ENCODE measurements around the gene C3orf70.

The C3orf70 gene

DNA sequence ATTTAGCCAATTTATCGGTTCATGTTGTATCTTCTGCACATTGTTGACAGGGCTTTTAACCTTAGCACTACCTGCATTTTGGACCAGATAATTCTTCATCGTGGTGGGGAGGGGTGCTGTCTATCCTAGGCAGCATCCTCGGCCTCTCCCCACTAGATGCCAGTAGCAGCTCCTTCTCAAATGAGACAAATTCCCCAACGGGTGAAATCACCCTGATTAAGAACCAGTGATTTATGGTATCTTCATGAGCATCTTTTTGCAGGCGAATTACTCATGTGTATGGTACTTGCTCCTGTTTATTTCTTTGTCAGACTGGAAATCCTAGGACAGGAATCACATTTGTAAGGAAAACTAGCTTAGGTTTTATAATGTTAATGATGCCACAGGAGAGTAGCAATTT is 68.0 kb downstream of the C3orf70 start:
- DNase-seq = no peak

DNA sequence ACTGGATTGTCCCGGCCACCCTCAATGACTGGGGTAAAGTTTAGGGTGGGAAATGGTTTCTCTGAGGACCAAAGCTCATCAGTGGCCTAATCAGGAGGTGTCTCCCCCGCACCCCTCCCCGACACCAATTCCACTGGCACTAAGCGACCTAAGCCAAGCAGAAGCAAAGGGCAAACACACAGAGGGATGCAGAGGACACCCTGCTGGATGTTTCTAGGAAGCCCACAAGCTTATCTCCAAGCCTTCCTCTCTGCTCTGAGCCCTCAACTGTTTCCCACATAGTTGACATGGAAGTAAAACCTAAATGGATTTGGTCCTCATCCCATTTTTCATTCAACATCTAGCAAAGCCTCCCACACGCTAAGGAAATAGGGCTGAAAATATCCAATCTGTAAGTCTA is 68.5 kb downstream of the C3orf70 start:
- DNase-seq = no peak

DNA sequence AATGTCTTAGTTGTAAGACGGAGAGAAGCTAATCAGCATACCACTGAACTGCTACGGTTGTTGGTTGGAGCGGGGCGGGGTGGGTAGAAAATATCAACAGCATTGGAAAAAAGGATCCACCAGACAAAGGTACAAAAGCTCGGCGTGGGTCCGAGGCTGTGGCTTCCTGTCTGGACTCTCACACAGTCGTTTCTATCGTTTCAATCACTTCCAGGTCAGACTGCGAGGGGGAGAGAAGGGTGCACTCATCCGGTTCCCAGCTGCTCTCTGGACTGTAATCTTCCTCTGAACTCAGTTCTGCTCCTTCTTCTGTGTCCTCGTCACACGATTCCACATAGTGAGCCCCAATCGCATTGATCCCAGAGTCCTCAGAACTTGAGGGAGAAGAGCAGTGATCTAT is 70.0 kb downstream of the C3orf70 start:
- no peak for DNase-seq

DNA sequence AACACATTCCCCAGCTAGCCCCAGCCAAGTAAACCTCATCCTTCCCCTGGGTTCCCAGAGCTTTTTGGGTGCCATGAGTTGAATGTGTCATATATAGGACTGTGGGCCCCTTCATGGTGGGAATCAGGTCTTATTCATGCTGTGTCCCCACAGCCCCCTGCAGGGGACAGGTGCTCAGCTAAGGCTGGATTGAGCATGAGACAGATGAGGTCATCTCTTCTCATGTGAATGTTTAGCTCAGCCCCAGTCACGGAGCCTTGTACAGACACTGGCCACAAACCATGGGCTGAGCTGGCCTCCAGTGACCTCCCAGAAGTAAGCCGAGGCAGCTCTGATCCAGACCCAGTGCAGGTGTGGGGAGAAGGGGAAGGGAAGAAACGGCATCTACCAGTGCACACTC is 70.7 kb downstream of the C3orf70 start:
- no peak for DNase-seq

DNA sequence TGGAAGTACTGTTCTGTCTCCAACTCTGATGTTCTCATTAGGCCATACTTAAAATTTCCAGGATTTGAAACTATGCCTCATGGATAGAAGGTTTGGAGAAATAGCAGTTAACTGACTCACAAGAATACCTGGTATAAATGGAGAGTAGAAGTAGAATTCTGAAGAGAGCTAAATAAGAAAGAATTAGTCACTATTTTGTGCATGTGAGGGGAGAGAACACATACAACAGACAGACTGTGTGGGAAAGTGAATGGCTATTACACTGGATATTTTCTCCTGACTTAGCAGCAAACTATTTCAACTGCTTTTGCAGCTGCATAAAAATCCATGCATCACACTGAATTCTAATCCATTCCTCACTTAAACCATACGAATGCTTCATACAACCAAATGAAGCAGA is 71.3 kb downstream of the C3orf70 start:
- no peak for DNase-seq

DNA sequence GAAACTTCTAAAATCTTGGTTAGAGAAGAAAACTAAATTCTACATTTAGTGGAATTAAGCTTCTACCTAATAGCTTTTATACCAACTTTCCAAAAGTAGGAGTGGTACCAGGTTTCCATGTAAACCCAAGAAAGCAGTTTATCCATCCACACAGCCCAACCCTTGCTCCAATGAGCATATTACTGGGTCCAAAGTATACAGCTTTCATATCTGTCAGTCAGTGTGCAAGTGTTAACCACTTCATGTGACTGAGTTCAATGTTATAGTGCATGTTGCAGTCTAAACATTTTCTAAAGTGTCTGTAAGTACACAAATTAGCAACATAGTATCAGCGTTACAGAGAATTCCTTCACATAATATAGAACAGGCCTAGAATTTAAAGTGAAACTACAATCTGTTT is 73.2 kb downstream of the C3orf70 start:
- no peak for DNase-seq

DNA sequence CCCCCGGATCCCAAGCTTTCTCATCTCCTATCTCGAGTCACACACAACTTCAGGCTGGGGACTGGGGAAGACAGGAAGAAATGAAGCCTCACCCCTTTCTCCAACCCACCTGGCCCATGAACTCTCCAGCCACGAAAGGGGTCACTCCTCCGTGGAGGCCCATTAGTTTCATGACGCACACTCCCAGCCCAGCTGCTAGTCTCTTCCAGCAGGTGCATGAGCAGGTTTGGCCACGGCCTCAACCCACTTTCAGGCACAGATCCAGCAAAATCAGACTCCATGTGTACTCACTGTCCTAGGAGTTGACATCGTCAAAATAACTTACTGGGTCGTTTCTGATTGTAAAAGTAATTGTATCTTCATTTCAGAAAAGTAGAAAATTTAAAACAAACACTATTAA is 76.6 kb downstream of the C3orf70 start:
- DNase-seq = no peak

DNA sequence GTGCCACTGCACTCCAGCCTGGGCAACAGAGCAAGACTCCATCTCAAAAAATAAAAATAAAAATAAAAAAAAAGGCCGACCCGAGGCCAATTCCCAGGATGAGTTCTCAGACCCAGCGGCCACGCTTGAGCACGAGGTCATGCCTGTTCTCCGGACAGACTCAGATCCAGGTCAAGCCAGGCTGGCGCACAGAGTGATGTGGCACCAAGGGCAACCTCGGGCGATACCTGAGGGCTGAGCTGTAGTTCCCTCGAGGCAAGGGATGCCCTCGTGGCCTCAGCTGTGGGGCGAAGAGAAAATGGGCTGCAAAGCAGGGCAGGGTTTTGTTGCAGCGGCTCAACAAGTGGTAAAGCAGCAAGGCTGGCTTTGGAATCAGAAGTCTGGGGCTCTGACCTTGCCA is 77.3 kb downstream of the C3orf70 start:
- no peak for DNase-seq

DNA sequence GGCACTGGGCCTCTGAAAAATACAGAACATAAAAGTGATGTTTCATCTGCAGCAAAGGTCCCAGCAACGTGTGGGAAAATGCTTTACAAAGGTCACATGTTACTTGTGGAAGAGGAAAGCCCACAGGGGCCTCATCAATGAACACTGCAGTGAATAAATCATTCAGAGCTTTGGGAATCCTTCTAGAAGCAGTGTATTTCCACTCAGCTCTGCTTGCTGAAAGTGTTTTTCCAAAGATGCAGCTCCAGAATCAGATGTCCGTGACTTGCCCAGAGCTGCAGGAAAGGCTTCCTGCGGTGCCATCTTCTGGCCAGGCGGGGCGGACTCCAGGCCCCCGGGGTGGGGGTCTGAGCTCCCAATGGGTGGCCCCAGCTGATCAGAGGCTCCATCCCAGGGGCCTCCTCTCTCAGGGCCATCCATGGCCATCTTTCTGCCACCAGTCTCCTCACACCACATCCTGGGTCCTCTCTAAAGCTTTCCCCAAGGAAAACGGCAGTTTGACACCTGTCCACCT is 81.5 kb downstream of the C3orf70 start:
- DNase-seq = no peak

DNA sequence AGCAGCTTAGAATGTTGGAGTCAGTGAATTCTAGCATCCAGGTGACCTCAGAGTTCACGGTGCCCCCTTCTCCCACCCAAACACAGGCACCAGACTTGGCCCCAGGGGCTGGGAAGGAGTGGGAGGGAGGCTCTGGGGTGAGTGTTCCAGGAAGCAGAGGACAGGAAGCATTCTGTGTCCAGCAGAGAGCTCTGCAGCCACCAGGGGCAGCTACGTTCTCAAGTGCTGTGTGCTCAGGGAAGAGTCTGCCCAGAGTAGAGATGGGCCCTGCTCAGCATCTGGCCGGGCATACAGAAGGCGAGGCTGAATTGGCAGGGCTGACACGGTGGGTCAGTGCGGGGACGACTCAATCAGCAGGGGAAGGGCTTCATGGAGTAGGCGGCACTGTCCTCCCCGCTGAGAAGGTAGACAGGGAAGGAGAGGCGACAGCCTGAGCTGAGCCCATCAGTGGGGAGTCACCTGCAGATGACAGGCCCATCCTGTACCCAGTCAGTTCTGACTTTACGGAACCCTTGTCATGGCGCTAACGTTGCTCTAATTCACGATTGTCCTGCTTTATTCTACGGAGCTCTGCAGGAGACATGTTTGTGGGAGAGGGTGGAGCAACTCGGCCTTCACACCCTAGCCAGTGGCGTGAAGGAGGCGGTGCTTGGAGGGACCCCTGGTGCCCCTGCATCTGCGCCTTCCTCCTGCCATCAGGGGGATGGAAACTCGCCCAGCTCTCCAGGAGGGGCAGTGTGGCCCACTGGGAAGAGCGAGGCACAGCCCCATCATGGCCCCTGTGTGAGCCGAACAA is 82.2 kb downstream of the C3orf70 start:
- DNase-seq = no peak

DNA sequence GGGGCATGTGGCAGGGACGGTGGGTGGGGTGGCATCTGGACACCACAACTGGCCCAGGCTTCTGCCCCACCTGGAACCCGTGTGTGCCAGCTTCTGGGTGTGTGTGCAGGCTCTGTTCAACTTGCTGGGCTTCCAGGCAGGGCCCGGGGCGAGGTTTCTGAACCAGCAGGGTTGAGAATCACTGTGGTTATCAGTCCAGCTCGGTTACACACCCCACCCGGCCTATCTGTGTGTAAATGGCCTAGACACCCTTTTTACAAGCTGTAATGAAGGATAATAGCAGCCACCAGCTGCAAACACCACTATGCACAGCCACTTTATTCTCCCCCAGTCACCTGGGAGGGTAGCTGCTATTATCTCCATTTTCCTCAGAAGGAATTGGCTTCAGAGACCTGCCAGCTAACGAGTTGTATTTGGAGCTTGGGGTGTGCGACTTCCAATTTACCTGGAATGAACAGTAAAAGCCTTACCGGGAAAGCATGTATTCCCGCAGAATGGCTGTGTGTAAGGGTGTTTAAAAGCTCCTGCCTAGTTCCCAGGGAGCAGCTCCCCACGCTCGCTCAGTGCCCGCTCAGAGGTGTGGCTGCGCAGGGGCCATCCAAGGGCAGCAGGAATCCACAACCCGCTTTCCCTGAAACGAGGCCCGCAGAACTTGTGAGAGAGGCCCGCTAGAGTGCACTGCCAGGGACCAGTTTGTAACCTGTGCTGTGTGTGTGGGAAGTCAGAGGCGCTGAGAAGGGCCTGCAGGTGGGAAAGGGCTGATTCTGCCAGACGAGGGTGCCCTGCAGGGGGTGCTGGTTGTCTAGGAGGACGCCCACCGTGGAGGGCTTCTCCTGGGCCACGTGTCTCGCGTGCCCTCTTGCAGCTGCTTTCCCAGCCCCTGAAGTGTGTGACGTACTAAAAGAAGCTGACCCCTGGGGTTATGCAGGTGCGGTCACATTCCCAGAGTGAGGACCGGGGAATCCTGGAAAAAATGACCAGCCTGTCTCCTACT is 83.5 kb downstream of the C3orf70 start:
- DNase-seq = no peak

DNA sequence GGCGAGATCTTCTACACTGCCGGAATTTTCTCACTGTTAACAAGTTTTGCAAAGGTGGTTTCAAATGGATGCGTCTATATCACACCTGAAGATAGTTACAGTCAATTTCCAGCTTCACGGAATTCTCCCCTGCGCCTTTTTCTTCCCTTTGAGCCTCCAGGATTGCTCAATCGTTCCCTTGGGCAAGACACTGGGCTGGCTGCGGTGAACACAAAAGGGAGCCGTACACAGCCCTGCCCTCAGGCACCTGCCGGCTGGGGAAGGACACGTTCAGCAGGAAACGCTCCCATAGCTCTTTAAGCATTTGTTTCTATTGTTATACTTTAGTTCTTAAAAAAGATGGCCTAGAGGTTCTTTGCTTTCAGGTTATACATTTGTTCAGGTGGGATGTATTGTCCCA is 85.7 kb downstream of the C3orf70 start:
- no peak for DNase-seq

DNA sequence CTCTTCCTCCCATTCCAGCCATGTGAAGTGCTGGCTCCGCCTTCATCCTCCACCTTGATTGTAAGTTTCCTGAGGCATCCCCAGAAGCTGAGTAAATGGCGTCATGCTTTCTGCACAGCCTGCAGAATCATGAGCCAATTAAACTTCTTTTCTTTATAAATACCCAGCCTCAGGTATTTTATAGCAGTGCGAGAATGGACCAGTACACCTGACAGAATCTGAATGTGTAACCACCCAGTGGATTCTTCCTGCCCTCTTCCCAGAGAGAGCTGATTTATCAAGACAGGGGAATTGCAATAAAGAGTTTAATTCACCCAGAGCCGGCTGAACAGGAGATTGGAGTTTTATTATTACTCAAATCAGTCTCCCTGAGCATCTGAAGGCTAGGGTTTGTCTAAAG is 86.6 kb downstream of the C3orf70 start:
- no peak for DNase-seq

DNA sequence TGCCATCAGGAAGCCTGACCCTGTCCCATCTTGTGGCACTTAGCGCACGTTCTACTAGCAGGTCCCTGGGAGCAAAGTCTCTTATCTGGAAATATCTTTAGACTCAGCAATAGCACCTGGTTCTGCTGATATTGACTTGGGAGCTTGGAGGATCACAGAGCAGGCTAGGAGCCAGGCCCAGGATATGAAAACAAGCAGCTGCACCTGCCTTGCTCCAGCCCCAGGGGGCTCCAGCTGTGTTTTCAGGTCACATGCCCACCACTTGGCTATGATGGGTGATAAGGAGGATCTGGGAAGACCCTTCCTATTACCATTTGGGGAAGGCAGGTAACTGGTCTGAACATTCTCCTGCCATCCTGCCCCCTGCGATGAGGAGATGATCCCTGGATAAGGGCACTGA is 87.8 kb downstream of the C3orf70 start:
- no peak for DNase-seq

DNA sequence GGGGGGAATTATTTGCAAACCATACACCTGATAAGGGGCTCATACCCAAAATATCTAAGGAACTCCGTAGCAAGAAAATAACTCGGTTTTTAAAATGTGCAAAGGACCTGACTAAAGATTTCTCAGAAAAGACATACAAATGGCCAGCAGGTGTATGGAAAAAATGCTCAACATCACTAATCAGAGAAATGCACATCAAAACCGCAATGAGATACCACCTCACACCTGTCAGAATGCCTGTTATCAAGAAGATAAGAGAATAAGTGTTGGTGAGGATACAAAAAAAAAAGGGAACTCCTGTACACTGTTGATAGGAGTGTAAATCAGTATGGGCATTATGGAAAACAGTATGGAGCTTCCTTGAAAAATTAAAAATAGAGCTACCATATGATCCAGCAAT is 89.4 kb downstream of the C3orf70 start:
- DNase-seq = no peak

DNA sequence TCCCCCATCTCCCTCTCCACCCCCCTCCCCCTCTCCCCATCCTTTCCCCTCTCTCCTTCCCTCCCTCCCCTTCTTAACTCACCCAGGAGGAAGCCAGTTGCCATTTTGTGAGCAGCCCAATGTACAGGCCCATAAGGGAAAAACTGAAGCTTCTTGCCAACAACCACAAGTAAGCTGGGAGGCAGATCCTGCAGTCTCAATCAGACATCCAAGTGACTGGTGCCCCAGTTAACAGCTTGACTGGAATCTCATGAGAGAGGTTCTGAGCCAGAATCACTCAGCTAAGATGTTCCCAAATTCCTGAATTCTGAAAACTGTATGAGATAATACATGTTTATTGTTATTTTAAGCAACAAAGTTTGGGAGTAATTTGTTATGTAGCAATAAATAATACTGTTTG is 90.7 kb downstream of the C3orf70 start:
- DNase-seq = no peak

DNA sequence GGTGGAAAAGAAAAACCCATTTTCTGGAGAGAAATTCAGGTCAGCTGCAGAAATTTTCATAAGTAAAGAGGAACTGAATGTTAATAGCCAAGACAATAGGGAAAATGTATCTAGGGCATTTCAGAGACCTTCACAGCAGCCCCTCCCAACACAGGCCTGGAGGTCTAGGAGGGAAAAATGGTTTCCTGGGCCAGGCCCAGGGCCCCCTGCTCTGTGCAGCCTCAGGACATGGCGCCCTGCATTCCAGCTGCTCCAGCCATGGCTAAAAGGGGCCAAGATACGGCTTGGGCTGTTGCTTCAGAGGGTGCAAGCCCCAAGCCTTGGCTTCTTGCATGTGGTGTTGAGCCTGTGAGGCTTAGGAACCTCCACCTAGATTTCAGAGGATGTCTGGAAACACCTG is 92.2 kb downstream of the C3orf70 start:
- no peak for DNase-seq

DNA sequence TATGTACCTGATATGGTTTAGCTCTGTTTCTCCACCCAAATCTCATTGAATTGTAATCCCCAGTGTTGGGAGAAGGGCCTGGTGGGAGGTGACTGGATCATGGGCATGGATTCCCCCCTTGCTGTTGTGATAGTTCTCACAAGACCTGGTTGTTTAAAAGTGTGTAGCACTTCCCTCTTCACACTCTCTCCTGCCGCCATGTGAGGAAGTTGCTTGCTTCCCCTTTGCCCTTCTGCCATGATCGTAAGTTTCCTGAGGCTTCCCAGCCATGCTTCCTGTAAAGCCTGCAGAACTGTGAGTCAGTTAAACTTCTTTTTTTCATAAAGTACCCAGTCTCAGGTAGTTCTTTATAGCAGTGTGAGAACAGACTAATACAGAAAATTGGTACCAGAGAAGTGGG is 93.1 kb downstream of the C3orf70 start:
- no peak for DNase-seq

DNA sequence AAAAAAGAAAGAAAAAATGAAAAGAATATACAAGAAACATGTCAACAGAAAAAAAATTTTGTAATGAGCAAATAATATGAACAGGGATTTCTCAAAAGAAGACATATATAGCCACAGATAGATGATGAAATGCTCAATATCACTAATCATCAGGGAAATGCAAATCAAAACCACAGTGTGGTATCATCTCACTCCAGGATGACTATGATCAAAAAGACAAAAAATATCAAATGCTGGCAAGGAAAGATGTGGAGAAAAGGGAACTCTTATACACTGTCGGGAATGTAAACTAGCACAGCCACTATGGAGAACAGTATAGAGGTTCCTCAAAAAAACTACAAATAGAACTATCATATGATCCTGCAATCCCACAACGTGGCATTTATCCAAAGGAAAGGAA is 94.1 kb downstream of the C3orf70 start:
- no peak for DNase-seq

DNA sequence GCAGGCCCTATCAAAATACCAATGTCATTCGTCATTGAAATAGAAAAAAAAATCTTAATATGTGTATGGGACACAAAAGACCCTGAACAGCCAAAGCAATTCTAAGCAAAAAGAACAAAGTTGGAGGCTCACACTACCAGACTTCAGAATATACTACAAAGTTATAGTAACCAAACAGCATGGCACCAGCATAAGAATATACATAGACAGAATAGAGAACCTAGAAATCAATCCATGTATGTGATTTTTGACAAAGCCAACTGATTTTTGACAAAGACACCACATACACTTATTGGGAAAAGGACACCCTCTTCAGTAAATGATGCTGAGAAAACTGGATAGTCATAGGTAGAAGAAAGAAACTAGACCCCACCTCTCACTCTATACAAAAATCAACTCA is 95.0 kb downstream of the C3orf70 start:
- DNase-seq = no peak

DNA sequence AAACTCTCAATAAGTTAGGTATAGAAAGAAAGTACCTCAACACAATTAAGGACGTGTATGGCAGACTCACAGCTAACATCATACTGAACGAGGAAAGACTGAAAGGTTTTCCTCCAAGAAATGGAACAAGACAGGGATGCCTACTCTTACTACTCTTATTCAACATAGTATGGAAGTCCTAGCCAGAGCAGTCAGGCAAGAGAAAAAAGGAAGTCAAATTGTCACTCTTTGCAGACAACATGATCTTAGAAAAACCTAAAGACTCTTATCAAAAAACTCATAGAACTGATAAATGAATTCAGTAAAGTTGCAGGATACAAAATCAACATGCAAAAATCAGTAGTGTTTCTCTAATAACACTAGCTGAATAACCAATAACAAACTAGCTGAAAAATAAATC is 96.0 kb downstream of the C3orf70 start:
- DNase-seq = no peak

DNA sequence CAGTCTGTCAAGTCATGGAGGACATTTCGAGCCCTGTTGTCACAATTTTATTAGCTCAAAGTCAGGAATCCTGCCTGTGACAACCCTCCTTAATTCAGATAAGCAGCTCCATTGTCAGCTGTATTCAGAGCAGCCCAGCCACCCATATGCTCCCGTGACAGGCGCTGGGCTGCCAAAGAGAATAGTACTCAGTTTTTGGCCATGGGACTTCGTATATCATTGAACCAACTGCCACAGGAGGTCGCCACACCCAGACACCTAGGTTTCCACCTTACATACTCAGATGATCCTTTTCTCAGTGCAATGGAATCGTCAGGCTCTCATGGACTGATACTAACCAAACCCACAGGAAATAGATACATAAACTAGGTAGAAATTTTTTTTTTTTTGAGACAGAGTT is 100.2 kb downstream of the C3orf70 start:
- DNase-seq = no peak

DNA sequence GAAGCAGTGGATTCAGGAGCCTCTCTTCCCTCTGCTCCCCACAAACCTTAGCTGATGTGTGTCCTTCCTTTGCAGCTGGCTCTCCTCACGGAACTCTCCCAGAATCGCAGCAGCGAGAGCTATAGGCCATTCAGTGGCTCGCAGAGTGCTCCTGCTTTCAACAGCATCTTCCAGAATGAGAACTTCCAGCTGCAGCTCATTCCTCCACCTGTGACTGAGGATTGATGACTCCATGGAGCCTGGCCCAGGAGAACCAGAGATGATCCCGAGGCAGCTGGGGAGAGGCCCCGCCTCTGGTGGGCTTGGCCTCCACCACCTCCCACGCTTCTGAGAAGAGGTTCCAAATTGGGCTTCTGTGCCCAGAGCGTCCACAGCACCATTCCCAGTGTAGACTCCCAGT is 101.1 kb downstream of the C3orf70 start:
- DNase-seq = no peak

DNA sequence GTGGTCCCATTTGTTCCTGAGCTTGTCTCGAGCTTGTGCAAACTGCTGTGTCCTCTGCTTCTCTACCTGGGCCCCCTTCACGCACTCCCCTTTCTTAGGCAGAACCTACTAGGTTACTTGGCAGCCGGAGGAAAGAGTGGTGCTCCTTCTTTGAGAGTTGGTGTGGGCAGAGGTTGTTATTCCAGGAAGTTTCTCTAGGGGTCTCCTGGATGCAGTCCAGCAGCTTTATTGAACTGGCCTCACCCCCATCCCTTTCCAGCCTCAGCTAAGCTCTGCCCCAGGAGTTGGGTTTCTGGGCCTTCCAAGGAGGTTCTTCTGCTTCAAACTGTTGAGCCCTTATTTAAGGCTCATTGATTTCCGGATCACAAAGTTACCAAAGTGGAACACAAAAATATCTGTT is 103.2 kb downstream of the C3orf70 start:
- no peak for DNase-seq
